CD4-positive, alpha-beta T cell (primary cell): ENCODE data around the gene KCNN1. TPM values are rescaled to one million over a fixed set of nuclear protein-coding genes. Genes with fewer than 3 reads are reported as not detected.
A peak's percentile ranks its signal among the peaks of the same experiment; 100 is the strongest.

Experiments used
- ATAC-seq: fragments of 200-7000 bp; cut with Tn5 transposase; one replicate; pipeline ENCODE4 v1.10.0; 2022; ENCODE audit warnings: mild to moderate bottlenecking; ENCODE audit not compliant: poor library complexity
- CTCF ChIA-PET: fragments of 350-600 bp; sonication (Branson Sonifier 250); formaldehyde crosslinking; loops from one replicate; lab custom pipeline; 2021; ENCODE audit warnings: antibody characterized with exemption, inconsistent platforms; lab: Charles Lee
- POLR2A ChIA-PET: fragments of 350-600 bp; sonication (Branson Sonifier 250); formaldehyde crosslinking; loops from one replicate; lab custom pipeline; 2021; ENCODE audit warnings: antibody characterized with exemption, inconsistent platforms; lab: Charles Lee
- DNase-seq, 14 experiments: peaks; one replicate each; pipeline ENCODE4 v3.0.0-alpha.2; 2013 to 2020; ENCODE audit warnings: mixed read lengths in 2 of 14
- H3K27ac ChIP-seq, 2 donors: one replicate each; pipeline versions ENCODE4 v1.5.1 to v1.7.0; 2013; ENCODE audit warnings: low read length in 2 of 2, low read depth in 1 of 2, mild to moderate bottlenecking in 1 of 2
- H3K27me3 ChIP-seq, 2 experiments: 1 replicate in 1 of 2; 2 replicates in 1 of 2; pipeline versions ENCODE4 v1.6.1 to v1.7.0; 2013; ENCODE audit warnings: low read length in 2 of 2, control low read depth in 1 of 2, mild to moderate bottlenecking in 1 of 2, moderate library complexity in 1 of 2; ENCODE audit not compliant: insufficient read depth in 2 of 2, control insufficient read depth in 1 of 2
- H3K36me3 ChIP-seq: one replicate; pipeline ENCODE4 v1.6.1; 2013; ENCODE audit warnings: low read length, control low read depth; ENCODE audit not compliant: insufficient read depth
- H3K4me1 ChIP-seq: one replicate; pipeline ENCODE4 v1.6.1; 2013; ENCODE audit warnings: low read length, control low read depth; ENCODE audit not compliant: insufficient read depth
- H3K4me3 ChIP-seq: one replicate; pipeline ENCODE4 v1.5.1; 2013; ENCODE audit warnings: mild to moderate bottlenecking, low read length, moderate library complexity
- H3K9me3 ChIP-seq, 2 experiments: 1 replicate in 1 of 2; 2 replicates in 1 of 2; pipeline versions ENCODE4 v1.6.1 to v1.7.0; 2013; ENCODE audit warnings: low read length in 2 of 2, mild to moderate bottlenecking in 2 of 2, control low read depth in 1 of 2, moderate library complexity in 1 of 2; ENCODE audit not compliant: control insufficient read depth in 1 of 2, insufficient read depth in 1 of 2
- H3K27ac Mint-ChIP-seq: one replicate; pipeline ENCODE4 v1.8.0; 2020; ENCODE audit warnings: mixed read lengths
- H3K27me3 Mint-ChIP-seq: one replicate; pipeline ENCODE4 v1.8.0; 2021; ENCODE audit warnings: mixed read lengths
- H3K36me3 Mint-ChIP-seq: one replicate; pipeline ENCODE4 v1.8.0; 2021; ENCODE audit warnings: low read depth, mixed read lengths
- H3K4me1 Mint-ChIP-seq: one replicate; pipeline ENCODE4 v1.8.0; 2021; ENCODE audit warnings: low read depth, mixed read lengths
- H3K4me3 Mint-ChIP-seq: one replicate; pipeline ENCODE4 v1.8.0; 2020; ENCODE audit warnings: mild to moderate bottlenecking, mixed read lengths
- H3K9me3 Mint-ChIP-seq: one replicate; pipeline ENCODE4 v1.8.0; 2020; ENCODE audit warnings: mixed read lengths
- intact Hi-C, 2 experiments: fragments of 100-400 bp; cut with DNase I in 1 of 2; cut with micrococcal nuclease in 1 of 2; formaldehyde crosslinking; loops; one replicate each; pipeline versions ENCODE4 v1.15.1 to v1.9.0; 2023 to 2025; cut with DNase I, micrococcal nuclease
- total RNA-seq, 174 experiments: library from RNA in 2 of 174; stranded (reverse) in 2 of 174; gene quantifications; one replicate each; pipeline ENCODE4 v1.2.3 and lab custom pipeline; 2021 to 2026
- TF ChIP-seq, protein P1 (sequence below): fragments of 200-600 bp; IDR thresholded peaks from one replicate; pipeline ENCODE4 v1.8.0; 2022; ENCODE audit warnings: antibody characterized with exemption, mild to moderate bottlenecking

Gene KCNN1
- total RNA-seq, 2 experiments from 2014 or later = not detected

- ATAC-seq (no peak), DNase-seq (peak in 2 of 14 experiments; percentile 51 to 60)
- Mint-ChIP-seq H3K27ac (no peak overlapping the region), H3K27me3 (peaks cover 68% of the 10 kb centered on the region), H3K4me3 (peak overlapping the region; percentile 30), H3K36me3 (peaks cover 1% of the 10 kb centered on the region), H3K9me3 (no peaks in the 10 kb centered on the region), H3K4me1 (peaks cover 48% of the 10 kb centered on the region)
- H3K4me1 ChIP-seq = peaks cover 58% of the 10 kb centered on the region
- no peaks in the 10 kb centered on the region for H3K36me3 ChIP-seq
- H3K27me3 ChIP-seq = peaks cover 62 to 72% of the 10 kb centered on the region in 2 experiments
- POLR2A ChIA-PET = interaction anchor here (1.2 kb wide), 1 partner anchor 93 kb away, joined by 4 read pairs; no protein-coding TSS in a partner anchor
- H3K27ac ChIP-seq = no peak overlapping the region
- H3K4me3 ChIP-seq = no peak overlapping the region
- peaks cover 0 to 31% of the 10 kb centered on the region in 2 experiments for H3K9me3 ChIP-seq
- intact Hi-C loops = no loop called here
- TF ChIP-seq, protein P1, sequence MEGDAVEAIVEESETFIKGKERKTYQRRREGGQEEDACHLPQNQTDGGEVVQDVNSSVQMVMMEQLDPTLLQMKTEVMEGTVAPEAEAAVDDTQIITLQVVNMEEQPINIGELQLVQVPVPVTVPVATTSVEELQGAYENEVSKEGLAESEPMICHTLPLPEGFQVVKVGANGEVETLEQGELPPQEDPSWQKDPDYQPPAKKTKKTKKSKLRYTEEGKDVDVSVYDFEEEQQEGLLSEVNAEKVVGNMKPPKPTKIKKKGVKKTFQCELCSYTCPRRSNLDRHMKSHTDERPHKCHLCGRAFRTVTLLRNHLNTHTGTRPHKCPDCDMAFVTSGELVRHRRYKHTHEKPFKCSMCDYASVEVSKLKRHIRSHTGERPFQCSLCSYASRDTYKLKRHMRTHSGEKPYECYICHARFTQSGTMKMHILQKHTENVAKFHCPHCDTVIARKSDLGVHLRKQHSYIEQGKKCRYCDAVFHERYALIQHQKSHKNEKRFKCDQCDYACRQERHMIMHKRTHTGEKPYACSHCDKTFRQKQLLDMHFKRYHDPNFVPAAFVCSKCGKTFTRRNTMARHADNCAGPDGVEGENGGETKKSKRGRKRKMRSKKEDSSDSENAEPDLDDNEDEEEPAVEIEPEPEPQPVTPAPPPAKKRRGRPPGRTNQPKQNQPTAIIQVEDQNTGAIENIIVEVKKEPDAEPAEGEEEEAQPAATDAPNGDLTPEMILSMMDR = no peak
- CTCF ChIA-PET = interaction anchor here (1.8 kb wide), 1 partner anchor 44 kb away, joined by 5 read pairs; no protein-coding TSS in a partner anchor
These were observed 14.6 kb upstream of the KCNN1 start for GRCh38 chr19:17951990-17952976.

- H3K4me3 ChIP-seq = no peak overlapping the region
- TF ChIP-seq, protein P1 = no peak
- ChIA-PET CTCF (interaction anchor here (1.1 to 2.4 kb wide), 2 partner anchors 21 to 43 kb away, joined by 3 to 7 read pairs; partner anchors contain the start of gene CCDC124), POLR2A (interaction anchor here (1.2 kb wide), 1 partner anchor 94 kb away, joined by 4 read pairs; no protein-coding TSS in a partner anchor)
- Mint-ChIP-seq H3K36me3 (no peaks in the 10 kb centered on the region), H3K27me3 (peaks cover 74% of the 10 kb centered on the region), H3K9me3 (no peaks in the 10 kb centered on the region), H3K4me3 (peak overlapping the region; percentile 7), H3K4me1 (peaks cover 45% of the 10 kb centered on the region), H3K27ac (no peak overlapping the region)
- H3K4me1 ChIP-seq = peaks cover 54% of the 10 kb centered on the region
- H3K27me3 ChIP-seq = peaks cover 66 to 71% of the 10 kb centered on the region in 2 experiments
- H3K36me3 ChIP-seq = no peaks in the 10 kb centered on the region
- no peak for ATAC-seq
- DNase-seq = peak in 1 of 14 experiments; percentile 9
- intact Hi-C loops = no loop called here
- H3K27ac ChIP-seq = no peak overlapping the region
- H3K9me3 ChIP-seq = peaks cover 0 to 31% of the 10 kb centered on the region in 2 experiments
These were observed 13.5 kb upstream of the KCNN1 start for GRCh38 chr19:17953316-17953801.

GRCh38 chr19:17953869-17954268 lies 13.0 kb upstream of the KCNN1 start:
- H3K4me1 ChIP-seq = peaks cover 49% of the 10 kb centered on the region
- H3K27ac ChIP-seq = no peak overlapping the region
- peaks cover 0 to 31% of the 10 kb centered on the region in 2 experiments for H3K9me3 ChIP-seq
- ATAC-seq (no peak), DNase-seq (no peak)
- intact Hi-C loops = no loop called here
- H3K36me3 ChIP-seq = no peaks in the 10 kb centered on the region
- H3K9me3 Mint-ChIP-seq = no peaks in the 10 kb centered on the region
- TF ChIP-seq, protein P1 = no peak
- POLR2A ChIA-PET = no interaction called here
- peaks cover 71% of the 10 kb centered on the region for H3K27me3 Mint-ChIP-seq
- CTCF ChIA-PET = interaction anchor here (1.1 to 2.4 kb wide), 2 partner anchors 21 to 43 kb away, joined by 3 to 7 read pairs; partner anchors contain the start of gene CCDC124
- H3K27ac Mint-ChIP-seq = no peak overlapping the region
- H3K4me3 ChIP-seq = no peak overlapping the region
- peaks cover 42% of the 10 kb centered on the region for H3K4me1 Mint-ChIP-seq
- peaks cover 66% of the 10 kb centered on the region in 2 experiments for H3K27me3 ChIP-seq
- H3K4me3 Mint-ChIP-seq = no peak overlapping the region
- H3K36me3 Mint-ChIP-seq = no peaks in the 10 kb centered on the region
